GM18517 (cell line): ENCODE measurements around the gene ZNF778.

Source experiments
- ATAC-seq: cut with Tn5 transposase; IDR thresholded peaks from one replicate; pipeline ENCODE4 v1.9.1; 2021; ENCODE audit warnings: mild to moderate bottlenecking, moderate library complexity; ENCODE audit not compliant: unreplicated experiment

Gene ZNF778

DNA sequence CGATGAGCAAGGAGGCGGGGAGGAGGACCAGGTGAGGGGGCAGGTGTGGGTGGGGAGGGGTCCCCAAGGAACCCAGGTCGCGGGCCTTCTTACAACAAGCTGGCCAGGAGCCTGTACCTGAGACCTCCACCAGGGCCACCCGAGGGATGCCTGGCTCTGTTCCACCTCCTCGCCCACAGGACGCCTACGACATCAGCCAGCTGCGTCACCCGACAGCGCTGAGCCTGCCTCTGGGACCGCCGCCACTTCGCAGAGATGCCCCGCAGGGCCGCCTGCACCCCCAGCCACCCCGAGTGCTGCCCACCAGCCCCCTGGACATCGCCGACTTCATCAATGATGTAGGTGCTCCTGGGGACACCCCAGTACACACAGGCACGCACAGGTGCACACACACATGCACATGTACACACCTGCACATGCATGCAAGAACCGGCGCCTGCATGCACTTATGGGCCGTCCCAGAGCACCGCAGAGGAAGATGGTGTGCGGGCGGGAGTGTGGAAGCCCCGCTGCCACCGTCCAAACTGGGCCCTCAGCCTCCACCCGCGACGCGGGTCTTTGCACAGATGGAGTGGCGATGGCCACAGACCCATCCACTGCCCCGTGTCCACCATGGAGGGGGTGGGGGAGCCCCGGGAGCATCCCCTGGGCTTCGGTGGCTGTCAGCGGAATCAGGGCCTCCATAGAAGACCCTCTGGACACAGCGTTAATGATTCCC, 23.8 kb upstream of the ZNF778 start:
- ATAC-seq = no peak

DNA sequence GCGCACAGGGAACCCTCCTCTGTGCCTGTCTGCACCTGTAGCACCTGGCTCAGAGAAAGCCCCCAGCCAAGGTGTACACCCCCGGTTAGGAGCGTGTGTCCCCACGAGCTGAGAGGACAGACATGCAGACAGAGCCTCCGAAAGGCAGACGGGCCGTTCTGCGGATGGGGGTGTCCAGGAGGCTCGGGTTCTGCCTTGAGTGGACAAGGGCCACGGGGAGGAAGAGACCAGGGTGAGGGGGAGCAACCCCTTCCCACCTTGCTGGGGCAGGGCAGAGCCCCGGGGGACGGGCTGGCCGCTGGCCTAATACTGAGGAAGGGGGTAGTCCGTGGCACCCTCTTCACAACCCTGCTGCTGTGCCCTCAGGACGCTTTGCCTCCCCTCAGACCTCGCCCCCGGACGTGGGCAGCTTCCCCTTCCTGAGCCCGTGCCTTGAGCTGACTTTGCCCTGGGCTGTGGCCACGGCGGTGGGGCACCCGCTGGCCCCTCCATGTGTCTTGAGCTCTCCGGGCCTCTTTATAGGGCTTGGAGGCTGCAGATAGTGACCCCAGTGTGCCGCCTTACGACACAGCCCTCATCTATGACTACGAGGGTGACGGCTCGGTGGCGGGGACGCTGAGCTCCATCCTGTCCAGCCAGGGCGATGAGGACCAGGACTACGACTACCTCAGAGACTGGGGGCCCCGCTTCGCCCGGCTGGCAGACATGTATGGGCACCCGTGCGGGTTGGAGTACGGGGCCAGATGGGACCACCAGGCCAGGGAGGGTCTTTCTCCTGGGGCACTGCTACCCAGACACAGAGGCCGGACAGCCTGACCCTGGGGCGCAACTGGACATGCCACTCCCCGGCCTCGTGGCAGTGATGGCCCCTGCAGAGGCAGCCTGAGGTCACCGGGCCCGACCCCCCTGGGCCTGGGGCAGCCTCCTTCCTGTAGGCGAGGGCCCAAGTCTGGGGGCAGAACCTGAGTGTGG, 22.9 kb upstream of the ZNF778 start:
- ATAC-seq = no peak

DNA sequence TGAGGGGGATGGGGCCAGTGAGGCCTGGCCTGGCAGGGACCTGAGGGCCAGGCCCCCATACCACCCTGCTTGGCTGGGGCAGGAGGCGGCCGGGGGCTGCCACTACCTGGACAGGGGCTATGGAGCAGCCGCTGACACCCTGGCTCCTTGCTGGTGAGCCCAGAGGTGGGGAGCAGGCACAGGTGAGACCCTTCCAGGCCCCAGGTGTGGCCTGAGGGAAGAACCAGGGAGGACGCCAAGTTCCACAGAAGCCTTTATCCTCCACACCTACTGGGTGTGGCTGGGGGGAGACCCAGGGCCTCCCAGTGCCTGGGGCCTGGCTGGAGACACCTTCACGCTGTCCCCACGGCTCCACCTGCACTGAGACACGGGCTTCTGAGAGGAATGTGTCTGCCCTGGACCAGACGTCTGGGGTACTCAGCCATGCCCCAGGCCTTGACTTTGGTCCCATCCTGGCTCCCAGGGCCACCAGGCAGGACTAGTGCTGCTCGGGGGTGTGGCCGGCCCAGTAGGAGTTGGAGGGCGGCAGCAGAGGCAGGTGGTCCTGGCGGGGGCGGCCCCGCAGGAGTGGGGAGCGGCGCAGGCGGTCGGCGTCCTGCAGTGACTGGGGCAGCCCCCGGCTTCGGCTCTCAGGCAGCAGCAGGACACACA, 21.9 kb upstream of the ZNF778 start:
- ATAC-seq = no peak

DNA sequence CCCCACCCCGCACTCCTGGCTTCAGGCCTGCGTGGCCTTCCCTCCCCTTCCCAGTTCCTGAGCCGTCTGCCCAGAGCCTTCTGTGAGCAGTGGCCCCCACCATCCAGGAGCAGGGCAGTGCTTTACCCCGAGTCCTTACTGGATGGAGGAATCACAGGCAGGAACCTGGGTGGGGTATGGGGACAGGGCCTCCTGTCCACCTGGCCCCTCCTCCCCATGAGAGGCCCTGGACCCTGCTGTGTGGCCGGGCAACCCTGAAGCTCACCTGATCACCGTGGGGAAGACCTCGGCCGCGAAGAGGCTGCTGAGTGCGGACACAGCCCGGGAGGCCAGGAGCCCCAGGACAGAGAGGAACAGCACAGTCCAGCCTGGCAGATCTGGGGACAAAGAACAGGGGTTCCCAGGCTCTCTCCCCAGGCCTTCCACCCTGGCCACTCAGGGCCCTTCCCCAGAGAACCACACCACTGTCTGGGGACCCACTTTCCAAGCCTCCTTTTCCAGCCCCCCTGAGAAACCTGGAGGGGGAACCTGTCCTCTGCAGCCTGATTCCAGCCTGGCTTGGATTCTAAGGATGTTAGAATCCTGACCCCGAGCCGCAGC, 20.4 kb upstream of the ZNF778 start:
- ATAC-seq = no peak

DNA sequence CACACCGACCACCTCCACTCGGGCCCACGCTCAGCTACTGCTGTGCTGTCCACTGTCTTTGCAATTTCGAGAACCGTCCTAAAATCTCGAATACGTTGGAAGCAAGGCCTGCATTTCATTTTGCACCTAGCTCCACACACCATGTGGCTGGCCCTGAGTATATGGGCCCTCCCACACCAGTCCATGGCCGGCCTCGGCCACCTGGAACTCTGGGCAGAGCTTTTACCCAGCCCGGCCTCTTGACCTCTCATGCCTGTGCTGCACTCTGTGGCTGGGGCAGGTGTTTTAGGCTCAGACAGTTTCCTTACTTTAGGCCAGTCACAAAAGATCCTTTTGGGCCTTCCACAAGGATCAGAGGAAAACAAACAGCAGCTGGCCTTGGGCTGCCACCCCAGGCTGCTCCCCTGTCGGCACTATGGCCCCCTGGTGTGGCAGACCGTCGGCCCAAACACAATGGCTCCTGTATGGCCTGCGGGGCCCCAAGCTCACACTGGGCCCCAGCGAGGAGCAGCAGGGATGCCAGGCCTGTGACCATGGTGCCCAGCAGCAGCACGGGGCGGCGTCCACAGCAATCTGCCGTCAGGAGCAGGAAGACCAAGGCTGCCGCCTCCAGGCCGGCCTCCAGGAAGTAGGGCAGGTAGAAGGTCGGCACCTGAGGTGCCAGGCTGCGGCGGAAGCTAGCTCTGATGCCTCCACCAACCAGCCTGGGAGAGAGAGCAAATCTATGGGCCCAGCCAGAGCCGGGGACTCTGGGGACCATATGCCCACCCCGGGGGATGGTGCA, 19.7 kb upstream of the ZNF778 start:
- no peak for ATAC-seq

DNA sequence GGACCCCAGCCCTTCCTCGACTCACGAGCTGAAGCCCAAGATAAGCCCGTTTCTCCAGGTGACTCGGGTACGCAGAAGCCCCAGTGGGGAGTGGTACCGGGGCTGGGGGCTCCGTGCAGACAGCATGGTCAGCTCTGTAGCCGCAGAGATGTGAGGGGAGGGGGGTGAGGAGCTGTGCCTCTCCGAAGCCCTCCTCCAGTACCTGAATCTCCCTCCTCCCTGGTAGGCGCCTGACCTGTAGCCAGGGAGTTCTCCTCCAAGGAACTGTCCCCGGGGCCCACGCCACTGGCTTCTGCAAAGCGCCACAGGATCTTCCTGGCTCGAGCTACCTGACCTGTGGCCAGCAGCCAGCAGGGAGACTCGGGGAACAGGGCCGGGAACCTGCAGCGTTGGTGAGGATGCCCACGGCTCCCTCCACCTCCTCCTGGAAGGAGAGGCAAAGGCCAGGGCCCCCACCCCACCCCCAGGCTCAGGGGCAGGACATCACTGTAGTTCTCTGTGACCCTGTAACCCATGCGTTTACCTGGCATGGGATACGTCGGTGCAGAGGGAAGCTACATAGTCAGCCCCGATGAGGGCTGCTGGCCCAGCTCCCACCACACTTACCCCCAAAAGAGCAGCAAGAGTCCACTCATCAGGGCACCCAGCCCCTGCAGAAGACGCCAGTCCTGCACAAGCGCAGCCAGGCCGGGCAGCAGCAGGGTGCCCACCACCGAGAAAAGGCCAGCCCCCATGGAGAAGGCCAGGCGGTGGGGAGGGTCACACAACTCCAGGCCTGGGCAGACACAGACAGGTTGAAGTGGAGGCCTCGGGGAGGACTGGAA, 18.9 kb upstream of the ZNF778 start:
- no peak for ATAC-seq

DNA sequence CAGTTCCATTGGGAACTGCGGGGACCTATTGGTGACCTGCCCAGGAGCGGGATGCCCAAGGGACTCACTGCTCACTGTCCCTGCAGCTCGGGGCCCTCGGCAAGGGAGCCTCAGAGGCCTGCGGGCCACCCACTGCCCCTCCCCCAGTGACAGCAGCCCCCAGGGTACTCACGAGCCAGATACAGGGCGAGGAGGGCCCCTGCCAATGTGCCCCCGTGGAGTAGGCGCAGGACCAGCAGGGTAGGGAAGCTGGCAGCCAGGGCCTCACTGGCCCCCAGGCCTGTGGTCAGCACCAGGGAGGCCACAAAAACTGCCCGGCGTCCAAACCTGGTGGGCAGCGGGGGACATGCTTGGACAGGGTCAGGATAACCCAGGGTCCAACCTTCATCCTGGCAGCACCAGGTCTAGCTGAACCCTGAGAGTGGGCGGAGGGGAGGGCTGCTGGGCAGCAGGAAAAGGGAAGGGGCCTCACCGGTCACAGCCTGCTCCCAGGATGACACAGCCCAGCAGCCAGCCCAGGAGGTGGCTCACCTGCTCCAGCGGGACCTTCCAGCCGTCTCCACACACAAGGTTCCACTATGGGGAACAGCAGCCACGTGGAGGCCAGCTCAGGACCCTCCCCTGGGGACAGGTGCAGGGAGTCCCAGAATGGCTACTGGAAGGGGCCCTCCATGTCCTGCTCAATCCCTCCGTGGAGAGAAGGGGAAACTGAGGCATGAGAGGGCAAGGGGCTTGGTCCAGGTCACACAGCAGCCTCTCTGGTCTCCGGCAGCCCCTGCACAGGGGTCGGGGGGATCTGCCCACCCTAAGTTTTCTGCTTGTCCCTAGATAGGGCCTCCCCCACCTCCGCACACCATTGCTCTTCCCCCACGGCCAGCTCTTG, 18.0 kb upstream of the ZNF778 start:
- no peak for ATAC-seq

DNA sequence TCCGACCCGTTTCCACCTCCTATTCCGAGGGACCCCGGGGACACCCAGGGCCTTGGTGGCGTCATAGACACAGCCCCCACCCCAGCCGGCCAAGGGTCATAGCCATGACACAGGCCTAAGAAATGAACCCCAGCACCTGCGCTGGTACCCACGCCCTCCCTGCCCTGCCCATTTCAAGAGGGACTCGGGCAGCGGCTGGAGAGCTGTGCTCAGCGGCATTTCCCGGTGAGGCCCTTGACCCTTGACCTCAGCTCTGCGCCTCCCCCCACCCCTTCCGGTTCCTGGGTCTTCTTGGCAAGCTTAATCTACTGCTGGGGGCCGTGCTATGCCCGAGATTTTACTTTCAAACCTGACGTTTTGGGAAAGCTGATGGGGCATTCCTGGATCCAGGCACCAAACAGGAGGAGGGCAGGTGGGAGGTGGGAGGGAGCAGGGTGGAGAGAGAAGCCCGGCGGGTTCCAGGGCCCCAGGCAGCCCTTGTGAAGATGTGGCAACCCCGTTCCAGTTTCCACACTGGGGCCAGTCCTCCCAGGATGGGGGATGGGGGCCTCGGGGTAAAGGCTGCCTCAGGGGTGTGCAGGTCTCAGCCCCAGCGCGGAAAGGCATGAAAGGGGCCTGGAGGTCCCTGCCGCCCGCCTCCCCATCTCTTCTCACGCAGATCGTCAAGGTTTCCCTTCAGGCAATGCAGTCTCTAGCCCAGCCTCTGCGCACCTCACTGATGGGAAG, 17.2 kb upstream of the ZNF778 start, which contains the start of gene SLC22A31:
Gene SLC22A31, minus strand, starts transcription at position 414 of the 726 bp plus-strand sequence. Its CDS starts 36 bp downstream, at position 378.
- ATAC-seq = no peak

DNA sequence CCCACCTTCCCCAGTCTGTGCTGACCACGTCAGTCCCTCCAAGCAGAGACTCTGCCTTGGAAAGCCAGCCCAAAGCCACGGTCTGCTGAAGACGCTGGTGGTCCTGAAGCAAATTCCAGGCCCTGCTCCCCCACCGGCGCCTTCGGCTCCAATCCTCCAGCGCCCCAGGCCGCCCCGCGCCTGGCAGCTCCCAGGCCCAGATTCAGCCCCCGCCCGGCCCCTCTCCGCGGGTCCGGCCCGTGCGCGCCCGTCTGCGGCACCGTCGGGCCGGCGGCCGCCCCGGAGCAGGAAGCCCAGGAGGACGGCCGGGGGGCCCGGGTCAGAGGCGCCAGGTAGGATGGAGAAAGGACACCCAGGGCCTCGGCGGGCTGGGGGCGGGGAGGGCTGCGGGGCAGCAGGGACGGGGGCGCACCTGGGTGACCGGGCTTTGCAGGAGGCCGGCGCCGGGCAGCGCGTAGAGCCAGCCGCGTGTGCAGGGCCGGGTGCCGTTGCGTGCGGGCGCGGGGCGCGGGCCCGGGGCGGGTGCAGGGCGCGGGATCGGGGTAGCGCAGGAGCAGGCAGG, 16.6 kb upstream of the ZNF778 start:
- ATAC-seq = no peak

DNA sequence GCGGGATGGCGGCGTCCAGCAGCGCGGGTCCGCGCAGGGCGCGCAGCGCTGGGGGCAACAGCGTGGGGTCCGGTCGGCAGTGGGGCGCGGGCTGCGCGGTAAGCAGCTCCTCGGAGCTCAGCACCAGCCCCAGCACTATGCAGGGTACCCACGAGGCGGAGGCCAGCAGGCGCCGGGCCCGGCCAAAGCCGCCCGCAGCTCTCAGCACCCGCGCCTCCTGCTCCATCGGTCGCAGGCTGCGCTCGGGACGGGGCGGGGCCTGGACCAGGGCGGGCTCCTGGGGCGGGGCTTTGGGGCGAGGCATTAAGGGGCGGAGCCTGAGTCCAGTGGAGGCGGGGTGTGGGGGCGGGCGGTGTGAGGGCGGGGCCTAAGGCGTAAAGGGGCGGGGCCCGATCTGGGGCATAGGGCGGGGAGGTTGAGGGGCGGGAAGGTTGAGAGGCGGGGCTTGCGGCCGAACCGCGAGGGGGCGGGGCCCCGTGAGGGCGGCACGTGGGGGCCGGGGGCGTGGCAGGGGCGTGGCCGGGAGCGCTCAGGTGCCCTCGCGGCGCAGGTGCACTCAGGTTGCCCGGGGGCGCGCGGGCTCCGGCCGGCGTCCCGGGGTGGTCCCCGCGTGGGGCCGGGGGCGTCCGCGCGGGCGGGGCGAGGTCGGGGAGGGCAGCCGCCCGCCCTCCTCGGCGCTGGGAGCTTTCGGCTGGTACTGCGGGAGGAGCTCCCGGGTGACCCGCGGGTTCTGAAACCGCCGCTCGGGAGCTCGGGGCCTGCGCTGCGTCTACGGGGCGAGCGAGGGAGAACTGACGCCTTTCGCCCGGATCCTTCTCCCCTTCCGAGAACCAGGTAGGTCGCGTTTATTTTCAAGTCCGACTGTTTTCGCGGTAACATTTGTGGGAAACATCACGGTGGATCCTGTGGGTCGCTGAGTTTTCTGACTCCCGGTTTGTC, 15.8 kb upstream of the ZNF778 start:
- ATAC-seq = no peak

DNA sequence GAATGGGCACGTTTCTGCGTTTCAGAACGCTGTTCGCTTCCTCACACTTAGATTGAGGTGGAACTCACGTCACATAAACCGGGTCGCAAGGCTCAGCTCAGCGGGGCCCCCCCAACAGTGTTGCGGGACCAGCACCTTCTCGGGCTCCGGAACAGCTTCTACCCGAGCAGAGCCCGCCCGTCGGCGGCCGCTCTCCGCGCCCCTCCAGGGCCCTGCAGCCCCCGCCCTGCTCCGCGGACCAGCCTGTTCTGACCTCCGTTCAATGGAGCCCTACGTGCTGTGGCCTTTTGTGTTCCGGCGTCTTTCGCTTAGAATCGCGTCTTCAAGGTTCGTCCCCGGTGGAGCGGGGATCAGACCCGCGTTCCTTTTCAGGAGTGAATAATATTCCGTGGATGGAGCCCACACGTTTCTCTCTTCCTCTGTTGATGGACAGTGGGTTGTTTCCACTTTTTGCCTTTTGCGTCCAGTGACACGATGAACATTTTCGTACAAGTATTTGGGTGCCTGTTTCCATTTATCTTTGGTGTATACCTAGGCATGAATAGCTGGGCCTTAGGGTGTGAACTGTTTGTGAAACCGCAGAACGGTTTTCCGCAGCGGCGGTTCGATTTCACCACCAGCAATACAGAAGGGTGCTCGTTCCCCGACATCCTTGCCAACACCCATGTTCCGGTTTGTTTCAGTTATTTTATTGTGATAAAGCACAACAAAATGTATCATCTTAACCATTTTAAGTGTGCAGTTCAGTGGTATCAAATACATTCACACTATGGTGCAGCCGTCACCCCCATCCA, 14.9 kb upstream of the ZNF778 start:
- ATAC-seq = no peak

DNA sequence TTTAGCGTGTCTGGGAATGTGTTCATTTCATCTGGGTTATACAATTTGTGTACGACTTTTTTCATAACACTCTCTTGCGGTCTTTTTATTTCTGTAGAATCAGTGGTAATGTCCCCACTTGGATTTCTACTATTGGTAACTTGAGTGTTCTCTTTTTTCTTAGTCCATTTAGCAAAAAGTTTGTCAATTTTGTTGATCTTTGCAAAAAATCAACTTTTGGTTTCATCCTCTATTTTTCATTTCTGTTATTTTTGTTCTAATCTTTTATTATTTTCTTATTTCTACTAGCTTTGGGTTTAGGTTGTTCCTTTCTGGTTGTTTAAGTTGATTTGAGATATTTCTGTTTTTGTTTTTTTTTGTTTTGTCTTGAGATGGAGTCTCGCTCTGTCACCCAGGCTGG, 9.5 kb upstream of the ZNF778 start:
- no peak for ATAC-seq

DNA sequence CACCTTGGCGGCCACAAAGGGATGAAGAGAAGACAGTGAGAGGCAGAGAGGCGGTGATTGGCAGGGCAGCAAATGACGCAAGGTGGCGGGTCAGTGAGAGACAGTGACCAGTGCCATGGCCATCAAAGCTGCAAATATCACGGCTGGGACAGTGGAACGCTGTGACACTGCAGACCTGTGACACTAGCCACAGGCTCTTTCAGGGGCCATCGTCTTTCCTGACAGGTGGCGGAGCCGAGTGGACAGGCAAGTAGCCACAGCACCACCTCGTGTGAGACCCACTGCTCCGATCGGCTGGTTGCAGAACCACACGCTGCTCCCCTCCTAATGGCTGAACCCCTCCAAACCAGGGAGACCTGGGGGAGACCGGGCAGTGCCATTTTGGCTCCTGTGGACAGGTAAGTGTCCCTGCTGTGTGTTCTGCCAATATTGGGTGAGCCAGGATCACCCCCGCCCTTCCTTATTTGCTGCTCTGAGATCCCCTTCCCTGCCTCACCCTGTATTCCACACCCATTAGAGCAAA, 7.9 kb upstream of the ZNF778 start:
- no peak for ATAC-seq

DNA sequence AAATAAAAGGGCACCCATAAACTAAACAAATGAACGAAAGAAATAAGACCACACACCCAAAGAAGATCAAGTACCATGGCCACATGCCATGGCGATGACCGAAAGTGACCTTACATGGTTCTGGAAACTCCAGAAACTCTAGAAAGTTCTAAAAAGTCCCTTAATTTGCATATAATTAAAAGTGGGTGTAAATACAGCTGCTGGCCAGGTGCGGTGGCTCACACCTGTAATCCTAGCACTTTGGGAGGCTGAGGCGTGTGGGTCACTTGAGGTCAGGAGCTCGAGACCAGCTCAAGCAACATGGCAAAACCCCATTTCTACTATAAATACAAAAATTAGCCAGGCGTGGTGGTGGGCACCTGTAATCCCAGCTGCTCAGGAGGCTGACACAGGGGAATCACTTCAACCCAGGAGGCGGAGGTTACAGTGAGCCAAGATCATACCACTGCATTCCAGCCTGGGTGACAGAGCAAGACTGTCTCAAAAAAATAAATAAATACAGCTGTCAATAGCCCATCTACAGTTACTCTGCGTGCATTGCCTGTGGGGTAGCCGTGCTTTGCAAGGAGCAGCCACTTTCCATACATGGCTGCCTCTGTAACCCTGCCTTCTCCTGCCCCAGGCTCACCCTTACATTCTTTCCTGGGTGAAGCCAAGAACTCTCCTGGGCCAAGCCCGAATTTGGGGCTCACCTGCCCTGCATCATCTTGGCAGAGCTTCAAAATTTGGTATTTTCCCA, 7.2 kb upstream of the ZNF778 start:
- ATAC-seq = no peak
